GM12891 (cell line): ENCODE measurements around the gene ZNF280A.
"Not testable (repeated sequence)": the region's sequence is repeated elsewhere in the genome, so short reads cannot be mapped to it uniquely, and the experiment has no call there.

Source experiments
- DNase-seq: peaks from one replicate; pipeline ENCODE4 v3.0.0; 2011; ENCODE audit warnings: low spot score; ENCODE audit not compliant: insufficient read length
- FAIRE-seq: peaks from 2 replicates; lab custom pipeline; 2011; peaks lifted over from hg19 to GRCh38; lab: Jason Lieb, UNC
- PAX5 ChIP-seq: IDR thresholded peaks from 2 replicates; pipeline ENCODE4 v1.6.1; 2011; ENCODE audit warnings: low read length, moderate library complexity, mild to moderate bottlenecking; ENCODE audit not compliant: insufficient read depth, severe bottlenecking
- POLR2A ChIP-seq: IDR thresholded peaks from 2 replicates; pipeline ENCODE4 v1.6.1; 2011; ENCODE audit warnings: low read depth, low read length, control low read depth
- POLR2AphosphoS5 ChIP-seq: IDR thresholded peaks from 2 replicates; pipeline ENCODE4 v1.6.1; 2011; ENCODE audit warnings: low read depth, low read length, control low read depth
- POU2F2 ChIP-seq: IDR thresholded peaks from 2 replicates; pipeline ENCODE4 v1.6.1; 2011; ENCODE audit warnings: low read depth, mild to moderate bottlenecking, control low read depth, low read length, moderate library complexity
- SPI1 ChIP-seq: IDR thresholded peaks from 2 replicates; pipeline ENCODE4 v1.6.1; 2011; ENCODE audit warnings: low read depth, low read length, control low read depth
- TAF1 ChIP-seq: IDR thresholded peaks from 2 replicates; pipeline ENCODE4 v1.6.1; 2011; ENCODE audit warnings: low read depth, low read length, control low read depth

The ZNF280A gene

GRCh38 chr22:22515890-22516289 is 4.2 kb downstream of the ZNF280A start:
- DNase-seq, result no peak

GRCh38 chr22:22514431-22514830 is 5.6 kb downstream of the ZNF280A start:
- not testable (repeated sequence) for FAIRE-seq, DNase-seq

More at GRCh38 chr22:22515890-22516289, 4.2 kb downstream of the ZNF280A start:
- no peak for FAIRE-seq
- no peak for TF ChIP-seq SPI1
- no peak for TF ChIP-seq PAX5
- TF ChIP-seq POLR2AphosphoS5, result no peak

- TF ChIP-seq POU2F2 (no peak), PAX5 (no peak), SPI1 (no peak), POLR2A (no peak), POLR2AphosphoS5 (no peak), TAF1 (no peak)
- DNase-seq, result no peak
- no peak for FAIRE-seq
Measured at GRCh38 chr22:22513619-22514018, 6.5 kb downstream of the ZNF280A start.

GRCh38 chr22:22512951-22513350 is 7.1 kb downstream of the ZNF280A start:
- FAIRE-seq, result no peak
- TF ChIP-seq PAX5 (no peak), POLR2A (no peak), SPI1 (no peak), POU2F2 (no peak), POLR2AphosphoS5 (no peak), TAF1 (no peak)

GRCh38 chr22:22510833-22511232 is 9.2 kb downstream of the ZNF280A start:
- DNase-seq, FAIRE-seq: not testable (repeated sequence)

More at GRCh38 chr22:22512951-22513350, 7.1 kb downstream of the ZNF280A start:
- DNase-seq, result no peak

- DNase-seq, result not testable (repeated sequence)
- peak; percentile 23 for FAIRE-seq
Measured at GRCh38 chr22:22509912-22510311, 10.2 kb downstream of the ZNF280A start.

- FAIRE-seq, result peak; percentile 100
- TF ChIP-seq PAX5 (no peak), SPI1 (no peak), POLR2AphosphoS5 (peak; percentile 28; the same call in 1 of the 2 replicates), POLR2A (0 out of 2 replicates have a peak, but pooled peaks have one; percentile 38), POU2F2 (no peak), TAF1 (0 out of 2 replicates have a peak, but pooled peaks have one; percentile 53)
- peak; percentile 85 for DNase-seq
Measured at GRCh38 chr22:22508274-22509176, 11.5 kb downstream of the ZNF280A start, which contains the start of gene ZNF280B. Gene ZNF280B, minus strand, starts transcription at chr22:22508742. Its CDS starts 19,344 bp downstream, at chr22:22489398.

GRCh38 chr22:22507743-22508273 is 12.3 kb downstream of the ZNF280A start:
- TF ChIP-seq PAX5 (no peak), POLR2A (no peak), POU2F2 (no peak), SPI1 (no peak), POLR2AphosphoS5 (no peak), TAF1 (no peak)
- DNase-seq (no peak), FAIRE-seq (peak; percentile 71)

GRCh38 chr22:22506736-22507135 is 13.3 kb downstream of the ZNF280A start:
- DNase-seq (no peak), FAIRE-seq (no peak)
- TF ChIP-seq POLR2A, result no peak
- TF ChIP-seq POU2F2, result no peak
- no peak for TF ChIP-seq SPI1
- TF ChIP-seq POLR2AphosphoS5, result no peak
- TF ChIP-seq TAF1, result no peak
- TF ChIP-seq PAX5, result no peak

- DNase-seq (no peak), FAIRE-seq (no peak)
- no peak for TF ChIP-seq POU2F2
- no peak for TF ChIP-seq SPI1
- TF ChIP-seq POLR2AphosphoS5, result no peak
- no peak for TF ChIP-seq POLR2A
- TF ChIP-seq TAF1, result no peak
- no peak for TF ChIP-seq PAX5
Measured at GRCh38 chr22:22498267-22498666, 21.8 kb downstream of the ZNF280A start.

GRCh38 chr22:22491589-22491988 is 28.5 kb downstream of the ZNF280A start:
- not testable (repeated sequence) for DNase-seq, FAIRE-seq
